Neural progenitor cell (in vitro differentiated cells): ENCODE results near the gene ERN1. TPM values are rescaled to one million over a fixed set of nuclear protein-coding genes. Genes with fewer than 3 reads are reported as not detected.

Source experiments
- DNase-seq: peaks from one replicate; pipeline ENCODE4 v3.0.0-alpha.2; 2016; ENCODE audit warnings: low spot score
- H2AFZ ChIP-seq: fragments of 200-600 bp; sonication (generic); replicated peaks from 2 replicates; pipeline ENCODE4 v1.6.1; 2016; ENCODE audit warnings: antibody characterized with exemption
- H3F3A ChIP-seq: fragments of 200-600 bp; sonication (generic); 2 replicates; pipeline ENCODE4 v1.6.1; 2016; ENCODE audit warnings: antibody characterized with exemption, low read depth
- H3K27ac ChIP-seq: fragments of 200-600 bp; sonication (generic); 2 replicates; pipeline ENCODE4 v1.5.1; 2016; ENCODE audit warnings: mild to moderate bottlenecking
- H3K27me3 ChIP-seq: fragments of 200-600 bp; sonication (generic); 2 replicates; pipeline ENCODE4 v1.6.1; 2016; ENCODE audit warnings: mild to moderate bottlenecking, moderate library complexity
- H3K36me3 ChIP-seq: fragments of 200-600 bp; sonication (generic); 2 replicates; pipeline ENCODE4 v1.5.1; 2016
- H3K4me1 ChIP-seq: fragments of 200-600 bp; sonication (generic); 2 replicates; pipeline ENCODE4 v1.6.1; 2016; ENCODE audit warnings: mixed run types
- H3K4me2 ChIP-seq: fragments of 200-600 bp; sonication (generic); 2 replicates; pipeline ENCODE4 v1.6.1; 2016
- H3K4me3 ChIP-seq: fragments of 200-600 bp; sonication (generic); 2 replicates; pipeline ENCODE4 v1.5.1; 2016
- H3K79me2 ChIP-seq: fragments of 200-600 bp; sonication (generic); 2 replicates; pipeline ENCODE4 v1.6.1; 2016; ENCODE audit warnings: low read depth
- H3K9ac ChIP-seq: fragments of 200-600 bp; sonication (generic); 2 replicates; pipeline ENCODE4 v1.6.1; 2016
- H3K9me3 ChIP-seq: fragments of 200-600 bp; sonication (generic); 2 replicates; pipeline ENCODE4 v1.5.1; 2016; ENCODE audit warnings: low read depth
- H4K20me1 ChIP-seq: fragments of 200-600 bp; sonication (generic); 2 replicates; pipeline ENCODE4 v1.6.1; 2016; ENCODE audit warnings: low read depth
- H3K27ac Mint-ChIP-seq: 3 replicates; pipeline ENCODE4 v1.8.0; 2021; ENCODE audit warnings: mixed read lengths
- H3K27me3 Mint-ChIP-seq: 2 replicates; pipeline ENCODE4 v1.8.0; 2022; ENCODE audit warnings: low read depth, mild to moderate bottlenecking, inconsistent platforms, moderate library complexity, mixed read lengths; ENCODE audit not compliant: insufficient read depth
- H3K36me3 Mint-ChIP-seq: 3 replicates; pipeline ENCODE4 v1.8.0; 2021; ENCODE audit warnings: mixed read lengths
- H3K4me1 Mint-ChIP-seq: 3 replicates; pipeline ENCODE4 v1.8.0; 2021; ENCODE audit warnings: mixed read lengths
- H3K4me3 Mint-ChIP-seq: 3 replicates; pipeline ENCODE4 v1.8.0; 2021; ENCODE audit warnings: mild to moderate bottlenecking, moderate library complexity, mixed read lengths
- H3K9me3 Mint-ChIP-seq: 3 replicates; pipeline ENCODE4 v1.8.0; 2020; ENCODE audit warnings: mixed read lengths
- CTCF ChIP-seq: fragments of 200-600 bp; sonication (generic); IDR thresholded peaks from 2 replicates; pipeline ENCODE4 v1.5.1; 2017; ENCODE audit warnings: antibody characterized with exemption, mild to moderate bottlenecking
- EZH2 ChIP-seq: fragments of 200-600 bp; sonication (generic); IDR thresholded peaks from 2 replicates; pipeline ENCODE4 v1.6.1; 2017; ENCODE audit warnings: antibody characterized with exemption, mild to moderate bottlenecking, moderate library complexity
- EZH2phosphoT487 ChIP-seq: fragments of 200-600 bp; sonication (generic); IDR thresholded peaks from 2 replicates; pipeline ENCODE4 v1.6.1; 2017; ENCODE audit warnings: antibody characterized with exemption
- total RNA-seq: library from RNA; depleted of rRNA; stranded (reverse); fragments of >200 nt; gene quantifications from 2 replicates; pipeline ENCODE4 v1.2.3, GENCODE V29; 2015; ENCODE audit warnings: low replicate concordance

ERN1 gene
- total RNA-seq, 1 donor from 2014 or later: 2.4 TPM

- Mint-ChIP-seq H3K4me3 (no peak overlapping the region), H3K9me3 (no peaks in the 10 kb centered on the region), H3K4me1 (peaks cover 6% of the 10 kb centered on the region), H3K27ac (no peak overlapping the region), H3K27me3 (no peaks in the 10 kb centered on the region), H3K36me3 (no peaks in the 10 kb centered on the region)
- Histone ChIP-seq H4K20me1 (no peaks in the 10 kb centered on the region), H3K27me3 (no peaks in the 10 kb centered on the region), H3K36me3 (no peaks in the 10 kb centered on the region), H3F3A (no peaks in the 10 kb centered on the region), H3K4me2 (no peak overlapping the region), H2AFZ (no peak overlapping the region), H3K9me3 (no peaks in the 10 kb centered on the region), H3K4me3 (no peak overlapping the region), H3K27ac (no peak overlapping the region), H3K4me1 (peaks cover 11% of the 10 kb centered on the region), H3K9ac (no peak overlapping the region), H3K79me2 (no peaks in the 10 kb centered on the region)
- no peak for DNase-seq
- TF ChIP-seq EZH2phosphoT487: no peak
- TF ChIP-seq EZH2: no peak
- TF ChIP-seq CTCF: no peak
These were observed 46.3 kb downstream of the ERN1 start for GRCh38 chr17:64083563-64084085.

- Histone ChIP-seq H3K4me3 (no peak overlapping the region), H3K4me2 (no peak overlapping the region)
These were observed 46.9 kb downstream of the ERN1 start for GRCh38 chr17:64083093-64083492.

GRCh38 chr17:64081802-64082799, 47.8 kb downstream of the ERN1 start:
- Histone ChIP-seq H3K27me3 (no peaks in the 10 kb centered on the region), H3K4me3 (no peak overlapping the region), H3K4me1 (peaks cover 11% of the 10 kb centered on the region), H3K9ac (no peak overlapping the region), H3K79me2 (no peaks in the 10 kb centered on the region), H2AFZ (no peak overlapping the region), H4K20me1 (no peaks in the 10 kb centered on the region), H3K4me2 (no peak overlapping the region), H3K36me3 (no peaks in the 10 kb centered on the region), H3K9me3 (no peaks in the 10 kb centered on the region), H3K27ac (no peak overlapping the region), H3F3A (no peaks in the 10 kb centered on the region)
- no peak for TF ChIP-seq EZH2phosphoT487
- TF ChIP-seq CTCF: no peak
- no peak for TF ChIP-seq EZH2
- Mint-ChIP-seq H3K9me3 (no peaks in the 10 kb centered on the region), H3K4me1 (peaks cover 6% of the 10 kb centered on the region), H3K27ac (peak overlapping the region; percentile 20), H3K4me3 (no peak overlapping the region), H3K36me3 (no peaks in the 10 kb centered on the region), H3K27me3 (no peaks in the 10 kb centered on the region)
- DNase-seq: no peak

More at GRCh38 chr17:64083093-64083492, 46.9 kb downstream of the ERN1 start:
- Histone ChIP-seq H3K27ac (no peak overlapping the region), H3K9me3 (no peaks in the 10 kb centered on the region), H3K36me3 (no peaks in the 10 kb centered on the region), H3K9ac (no peak overlapping the region), H2AFZ (no peak overlapping the region), H3K4me1 (peaks cover 11% of the 10 kb centered on the region), H3F3A (no peaks in the 10 kb centered on the region), H3K79me2 (no peaks in the 10 kb centered on the region), H4K20me1 (no peaks in the 10 kb centered on the region), H3K27me3 (no peaks in the 10 kb centered on the region)
- H3K4me3 Mint-ChIP-seq: no peak overlapping the region
- H3K9me3 Mint-ChIP-seq: no peaks in the 10 kb centered on the region
- DNase-seq: no peak
- TF ChIP-seq EZH2 (no peak), EZH2phosphoT487 (no peak), CTCF (no peak)
- H3K4me1 Mint-ChIP-seq: peaks cover 6% of the 10 kb centered on the region
- H3K27me3 Mint-ChIP-seq: no peaks in the 10 kb centered on the region
- no peak overlapping the region for H3K27ac Mint-ChIP-seq
- H3K36me3 Mint-ChIP-seq: no peaks in the 10 kb centered on the region
